Measurements from ENCODE around the gene WDR31.

Gene WDR31

DNA sequence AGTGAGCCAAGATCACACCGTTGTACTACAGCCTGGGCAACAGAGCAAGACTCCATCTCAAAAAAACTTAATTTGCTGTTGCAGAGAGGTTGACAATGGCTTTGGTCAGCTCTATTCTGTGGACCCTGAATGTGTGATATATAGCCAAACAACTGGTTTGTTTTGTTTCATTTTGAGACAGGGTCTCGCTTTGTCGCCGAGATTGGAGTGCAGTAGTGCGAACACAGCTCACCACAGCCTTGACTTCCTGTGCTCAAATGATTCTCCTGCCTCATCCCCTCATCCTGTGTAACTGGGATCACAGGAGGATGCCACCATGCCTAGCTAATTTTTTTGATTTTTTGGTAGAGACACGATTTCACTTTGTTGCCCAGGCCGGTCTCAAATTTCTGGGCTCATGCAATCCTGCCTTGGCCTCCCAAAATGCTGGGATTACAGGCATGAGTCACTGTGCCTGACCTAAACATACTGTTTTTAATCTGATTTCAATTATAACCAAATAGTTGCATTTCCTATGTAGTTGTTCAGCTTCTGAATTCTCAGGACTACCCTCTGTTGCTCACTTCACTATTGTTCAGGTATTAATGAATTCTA lies 46.7 kb downstream of the WDR31 start:
- no peak for DNase-seq

DNA sequence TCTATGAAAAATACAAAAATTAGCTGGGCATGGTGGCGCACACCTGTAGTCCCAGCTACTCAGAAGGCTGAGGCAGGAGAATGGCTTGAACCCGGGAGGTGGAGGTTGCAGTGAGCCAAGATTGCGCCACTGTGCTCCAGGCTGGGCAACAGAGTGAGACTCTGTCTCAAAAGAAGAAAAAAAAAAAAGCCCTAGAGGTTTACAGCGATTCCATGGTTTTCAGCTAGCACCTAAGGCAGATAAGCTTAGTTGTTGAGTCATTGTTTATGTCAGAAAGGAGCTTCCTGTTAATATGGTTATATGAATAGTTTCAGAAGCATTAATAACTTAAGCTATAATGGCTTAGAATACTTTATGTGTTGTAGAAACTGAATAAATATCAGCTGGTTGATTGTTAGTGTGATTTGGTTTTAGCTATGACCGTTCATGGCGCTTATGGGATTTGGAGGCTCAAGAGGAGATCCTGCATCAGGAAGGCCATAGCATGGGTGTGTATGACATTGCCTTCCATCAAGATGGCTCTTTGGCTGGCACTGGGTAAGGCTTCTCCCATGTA lies 49.9 kb downstream of the WDR31 start:
- DNase-seq, result no peak

DNA sequence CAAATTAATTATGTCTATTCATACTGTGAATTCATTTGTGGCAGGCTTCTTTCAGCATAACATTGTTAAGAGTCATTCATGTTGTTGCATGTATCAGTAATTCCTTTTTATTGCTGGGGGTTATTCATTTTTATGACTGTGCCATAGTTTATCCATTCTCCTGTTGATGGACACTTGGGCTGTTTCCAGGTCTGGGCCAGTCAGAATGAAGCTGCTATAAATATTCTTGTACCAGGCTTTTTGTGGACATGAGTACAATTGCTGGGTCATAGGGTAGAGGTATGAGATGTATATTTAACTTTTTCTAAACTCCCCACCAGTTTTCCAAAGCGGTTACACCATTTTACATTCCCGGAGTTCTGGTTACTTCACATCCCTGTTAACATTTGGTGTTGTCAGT lies 51.0 kb downstream of the WDR31 start:
- DNase-seq, result no peak

DNA sequence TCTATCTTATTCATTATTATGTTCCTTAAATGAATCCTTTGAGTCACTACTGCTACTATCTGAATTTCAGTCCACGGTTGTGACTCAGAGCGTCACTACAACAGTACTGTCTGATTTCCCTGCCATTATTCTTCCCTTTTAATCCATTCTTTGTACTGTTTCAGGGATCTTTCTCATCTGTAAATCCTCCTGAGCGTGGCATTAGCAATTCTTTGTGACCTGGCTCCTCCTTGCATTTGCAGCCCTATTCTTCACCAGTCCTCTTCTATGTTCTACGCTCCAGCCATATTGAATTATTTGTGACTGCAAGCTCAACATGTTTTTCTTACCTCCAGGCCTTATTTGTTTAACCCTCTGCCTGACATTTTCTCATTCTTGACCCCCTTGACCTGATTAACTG lies 58.7 kb downstream of the WDR31 start:
- no peak for DNase-seq

DNA sequence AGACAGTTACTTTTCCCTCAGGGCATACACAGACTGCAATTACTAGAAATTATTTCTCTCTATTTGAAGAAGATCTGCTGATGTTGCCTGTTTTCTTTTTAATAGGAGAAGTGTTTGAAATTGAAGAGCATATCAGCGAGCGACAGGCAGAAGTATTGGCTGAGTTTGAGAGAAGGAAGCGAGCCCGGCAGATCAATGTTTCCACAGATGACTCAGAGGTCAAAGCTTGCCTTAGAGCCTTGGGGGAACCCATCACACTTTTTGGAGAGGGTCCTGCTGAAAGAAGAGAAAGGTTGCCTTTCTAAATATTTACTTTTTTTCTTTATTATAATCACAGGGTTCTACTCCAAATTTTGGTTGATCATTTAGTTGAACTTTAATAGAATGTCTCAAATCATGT lies 61.2 kb downstream of the WDR31 start:
- no peak for DNase-seq

DNA sequence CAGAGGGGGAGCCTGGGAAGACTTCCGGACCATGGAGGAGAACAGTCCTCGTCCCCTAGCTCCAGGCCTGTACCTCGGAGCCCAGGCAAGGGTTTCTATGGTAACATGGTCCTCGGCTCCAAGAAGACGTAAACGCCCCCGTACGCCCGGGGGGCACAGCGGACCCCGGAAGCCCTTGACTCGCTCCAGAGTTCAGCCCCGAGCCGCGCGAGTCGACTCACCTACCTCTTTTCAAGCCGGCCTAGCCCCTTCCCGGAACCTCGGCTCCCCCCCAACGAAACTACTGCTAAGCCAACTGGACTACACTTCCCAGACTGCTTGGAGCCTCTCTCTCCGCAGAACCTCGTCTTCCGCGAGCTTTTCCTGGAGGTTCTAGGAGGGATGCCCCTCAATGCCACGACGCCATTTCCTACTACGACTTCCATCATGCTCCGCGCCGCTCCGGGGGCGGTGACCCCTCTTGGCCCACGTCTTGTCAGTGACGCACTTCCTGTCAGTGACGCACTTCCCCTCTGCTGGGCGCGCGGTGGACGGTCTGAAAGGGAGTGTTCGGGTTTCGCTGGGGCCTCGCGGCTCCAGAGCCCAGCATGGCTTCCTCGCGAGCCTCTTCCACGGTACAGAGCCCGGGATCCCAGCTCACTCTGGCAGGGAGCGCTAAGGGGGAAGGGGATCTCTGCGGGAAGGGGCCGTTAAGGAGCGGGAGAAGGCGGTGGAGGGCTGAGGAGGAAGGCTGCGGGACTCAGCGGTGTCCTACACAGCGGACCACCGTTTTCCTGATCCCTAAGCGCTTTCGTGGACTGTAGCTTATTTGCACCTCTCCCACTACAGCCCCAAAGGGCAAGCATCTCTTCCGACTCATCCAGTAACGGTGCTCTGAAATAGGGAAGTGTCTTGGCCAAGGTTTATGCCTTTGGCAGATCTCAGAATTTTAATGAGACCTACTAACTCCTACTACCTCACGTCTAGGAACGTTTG lies 64.6 kb downstream of the WDR31 start, which contains the start of the genes CDC26 and PRPF4:
Gene CDC26, minus strand, starts transcription at position 416 of the 975 bp plus-strand sequence. CDS start 3,065 bp downstream, outside the sequence.
Gene PRPF4, plus strand, starts transcription at position 502 of the 975 bp plus-strand sequence. Its CDS starts 86 bp downstream, at position 588.
- DNase-seq, result peak; percentile 95

DNA sequence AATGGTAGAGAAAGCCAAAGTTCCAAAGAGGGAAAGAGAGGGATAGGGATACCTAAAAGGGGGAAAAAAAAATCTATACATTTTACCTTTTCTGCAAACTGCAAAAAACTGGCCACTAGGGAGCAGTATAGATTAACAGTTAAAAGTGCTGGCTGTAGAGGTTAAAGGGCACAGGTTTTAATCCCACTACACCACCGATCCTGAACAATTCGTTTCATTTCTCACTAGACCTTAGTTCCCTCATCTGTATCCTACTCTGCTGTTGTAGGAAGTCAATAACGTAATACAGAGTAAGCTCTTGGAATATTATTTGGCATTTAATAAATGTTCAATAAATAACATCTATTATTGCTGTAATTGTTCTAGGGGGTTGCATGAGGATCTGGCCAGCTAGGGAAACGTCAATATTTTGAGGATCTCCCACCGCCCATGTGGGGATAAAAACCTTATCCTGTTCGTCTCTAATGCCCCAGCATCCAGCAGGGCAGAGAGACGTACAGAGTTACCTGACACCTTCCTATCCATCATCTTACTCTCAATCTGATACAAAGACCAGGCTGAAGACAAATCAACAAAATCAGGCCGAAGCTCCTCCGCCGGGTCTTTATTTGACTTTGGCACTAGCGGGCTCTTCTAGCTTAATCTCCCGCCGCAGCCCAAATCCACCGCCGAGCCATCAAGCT lies 65.5 kb downstream of the WDR31 start:
- DNase-seq, result peak; percentile 57

DNA sequence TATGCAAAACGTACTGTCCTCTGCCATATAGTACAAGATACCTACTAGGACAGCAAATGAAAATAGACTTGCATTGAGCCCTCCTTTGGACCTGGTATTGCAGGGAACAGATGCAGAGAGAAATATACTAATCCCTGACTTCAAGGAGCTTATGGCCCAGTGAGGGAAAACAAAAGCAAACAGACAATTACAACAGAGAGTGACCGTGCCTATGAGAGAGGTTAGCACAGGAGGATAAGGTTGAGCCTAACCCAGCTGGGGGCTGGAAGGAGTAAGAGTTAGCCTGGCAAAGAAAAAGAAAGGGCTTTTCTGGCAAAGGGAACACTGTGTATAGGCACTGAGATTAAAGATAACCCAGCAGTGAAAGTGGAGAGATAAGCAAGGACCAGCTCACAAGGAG lies 70.2 kb downstream of the WDR31 start:
- no peak for DNase-seq

DNA sequence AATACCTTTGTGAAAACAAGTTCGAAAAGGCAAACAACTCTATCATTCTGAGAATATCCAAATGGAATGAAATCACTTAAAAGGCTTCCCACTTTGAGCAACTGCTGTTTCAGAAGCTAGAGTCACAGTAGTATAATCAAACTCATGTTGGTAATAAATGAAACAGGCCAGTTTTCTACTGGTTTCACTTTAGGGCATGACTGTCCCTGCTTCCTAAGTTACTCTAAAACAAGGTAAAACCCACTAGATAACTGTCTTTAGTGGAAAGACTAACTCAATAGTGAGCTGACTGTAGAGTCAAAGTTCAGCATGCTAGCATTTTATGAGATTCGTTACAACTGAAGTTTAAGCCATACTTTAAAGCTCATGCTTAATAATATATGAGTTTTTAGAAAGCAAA lies 70.7 kb downstream of the WDR31 start:
- no peak for DNase-seq

DNA sequence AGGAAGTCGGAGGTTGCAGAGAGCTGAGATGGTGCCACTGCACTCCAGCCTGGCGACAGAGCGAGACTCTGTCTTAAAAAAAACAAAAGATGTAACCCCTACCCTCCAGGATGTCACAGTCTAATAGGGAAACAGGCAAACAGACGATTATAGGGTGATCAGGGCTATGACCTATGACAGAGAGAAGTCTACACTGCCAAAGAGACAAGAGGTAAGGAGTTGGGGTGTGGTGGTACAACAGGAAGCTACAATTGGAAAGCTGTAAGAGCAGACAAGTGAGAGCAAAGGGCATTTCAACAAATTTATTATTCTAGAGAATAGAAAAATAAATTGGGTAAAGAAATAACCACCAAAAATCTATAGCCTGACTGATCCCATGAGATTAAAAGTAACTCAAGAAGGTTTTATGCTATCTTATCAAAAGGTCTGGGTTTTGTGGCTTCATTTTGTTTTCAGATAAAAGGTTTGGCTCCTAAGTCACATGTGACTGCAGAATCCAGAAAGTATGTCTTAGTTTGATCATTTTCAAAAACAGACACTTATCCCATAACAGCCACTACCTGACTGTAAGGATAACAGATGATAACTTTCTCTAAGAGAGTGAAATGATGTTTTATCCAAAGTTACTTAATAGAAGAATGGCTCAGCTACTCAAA lies 72.0 kb downstream of the WDR31 start:
- DNase-seq, result no peak

DNA sequence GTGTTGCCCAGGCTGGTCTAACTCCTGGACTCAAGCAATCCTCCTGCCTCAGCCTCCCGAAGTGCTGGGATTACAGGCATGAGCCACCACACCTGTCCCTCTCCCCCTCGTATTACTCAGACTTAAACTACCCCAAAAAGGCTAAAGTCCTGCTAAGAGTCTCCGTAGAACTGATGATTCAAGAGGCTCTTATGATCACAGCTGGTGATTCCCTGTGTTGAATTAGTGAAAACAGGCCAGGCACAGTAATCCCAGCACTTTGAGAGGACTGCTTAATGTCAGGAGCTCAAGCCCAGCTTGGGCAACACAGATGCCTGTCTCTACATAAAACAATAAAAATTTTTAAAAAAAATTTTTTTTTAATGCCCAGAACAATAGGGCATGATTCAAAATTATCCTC lies 73.9 kb downstream of the WDR31 start:
- no peak for DNase-seq

Data from RPMI8226 (cell line).